HepG2 (cell line): ENCODE results near the gene PPM1E.

ENCODE experiments used
- CTCF ChIP-seq: sonication (generic); formaldehyde crosslinking; IDR thresholded peaks from 2 replicates; pipeline ENCODE4 v1.5.0; 2020; ENCODE audit warnings: mild to moderate bottlenecking, missing genetic modification reagents, moderate library complexity
- JUN ChIP-seq: sonication (generic); formaldehyde crosslinking; IDR thresholded peaks from 2 replicates; pipeline ENCODE4 v1.4.0; 2020; ENCODE audit warnings: mild to moderate bottlenecking, missing genetic modification reagents
- MTA1 ChIP-seq: sonication (generic); formaldehyde crosslinking; IDR thresholded peaks from 2 replicates; pipeline ENCODE4 v1.4.0; 2020; ENCODE audit warnings: missing genetic modification reagents, mild to moderate bottlenecking, borderline replicate concordance
- NR2F2 ChIP-seq: IDR thresholded peaks from 2 replicates; pipeline ENCODE4 v1.6.1; 2012; ENCODE audit warnings: low read depth, inconsistent platforms, borderline replicate concordance
- POLR2A ChIP-seq, 2 experiments: IDR thresholded peaks; 2 replicates each; pipeline ENCODE4 v1.6.1; 2011; ENCODE audit warnings: low read depth in 2 of 2, low read length in 2 of 2, mild to moderate bottlenecking in 1 of 2, moderate library complexity in 1 of 2; ENCODE audit not compliant: insufficient read depth in 1 of 2
- POLR2AphosphoS2 ChIP-seq: IDR thresholded peaks from 2 replicates; pipeline ENCODE4 v1.6.1; 2011; ENCODE audit warnings: low read depth, low read length, improper control_type of control experiment
- SIX1 ChIP-seq: sonication (generic); formaldehyde crosslinking; IDR thresholded peaks from 2 replicates; pipeline ENCODE4 v1.4.0; 2020; ENCODE audit warnings: missing genetic modification reagents, borderline replicate concordance
- TGIF2 ChIP-seq: IDR thresholded peaks from 2 replicates; pipeline ENCODE4 v1.6.1; 2016; ENCODE audit warnings: control low read depth, missing compliant biosample characterization
- ZBTB46 ChIP-seq: sonication (generic); formaldehyde crosslinking; IDR thresholded peaks from 2 replicates; pipeline ENCODE4 v1.4.0; 2020; ENCODE audit warnings: mild to moderate bottlenecking, missing genetic modification reagents, borderline replicate concordance
- ZNF143 ChIP-seq: sonication (generic); formaldehyde crosslinking; IDR thresholded peaks from 2 replicates; pipeline ENCODE4 v1.4.0; 2020; ENCODE audit warnings: missing genetic modification reagents
- ZNF644 ChIP-seq: IDR thresholded peaks from 2 replicates; pipeline ENCODE4 v1.6.1; 2016; ENCODE audit warnings: low read depth
- TF ChIP-seq, protein P1 (sequence below): sonication (generic); formaldehyde crosslinking; IDR thresholded peaks from 2 replicates; pipeline ENCODE4 v1.4.0; 2020; ENCODE audit warnings: mild to moderate bottlenecking, missing genetic modification reagents
- TF ChIP-seq, protein P2 (sequence below): sonication (generic); formaldehyde crosslinking; IDR thresholded peaks from 2 replicates; pipeline ENCODE4 v1.5.1; 2020; ENCODE audit warnings: missing genetic modification reagents, mild to moderate bottlenecking, borderline replicate concordance
- TF ChIP-seq, protein P3 (sequence below): sonication (generic); formaldehyde crosslinking; IDR thresholded peaks from 2 replicates; pipeline ENCODE4 v1.4.0; 2020; ENCODE audit warnings: missing genetic modification reagents; ENCODE audit errors: not compliant biosample characterization

- TF ChIP-seq JUN (CRISPR knock-in tag) = no peak
- no peak for TF ChIP-seq TGIF2
- no peak for TF ChIP-seq ZNF143 (CRISPR knock-in tag)
- TF ChIP-seq NR2F2 = no peak
- TF ChIP-seq CTCF (CRISPR knock-in tag) = peak; percentile 91
- TF ChIP-seq SIX1 (CRISPR knock-in tag) = no peak
- TF ChIP-seq, protein P1, sequence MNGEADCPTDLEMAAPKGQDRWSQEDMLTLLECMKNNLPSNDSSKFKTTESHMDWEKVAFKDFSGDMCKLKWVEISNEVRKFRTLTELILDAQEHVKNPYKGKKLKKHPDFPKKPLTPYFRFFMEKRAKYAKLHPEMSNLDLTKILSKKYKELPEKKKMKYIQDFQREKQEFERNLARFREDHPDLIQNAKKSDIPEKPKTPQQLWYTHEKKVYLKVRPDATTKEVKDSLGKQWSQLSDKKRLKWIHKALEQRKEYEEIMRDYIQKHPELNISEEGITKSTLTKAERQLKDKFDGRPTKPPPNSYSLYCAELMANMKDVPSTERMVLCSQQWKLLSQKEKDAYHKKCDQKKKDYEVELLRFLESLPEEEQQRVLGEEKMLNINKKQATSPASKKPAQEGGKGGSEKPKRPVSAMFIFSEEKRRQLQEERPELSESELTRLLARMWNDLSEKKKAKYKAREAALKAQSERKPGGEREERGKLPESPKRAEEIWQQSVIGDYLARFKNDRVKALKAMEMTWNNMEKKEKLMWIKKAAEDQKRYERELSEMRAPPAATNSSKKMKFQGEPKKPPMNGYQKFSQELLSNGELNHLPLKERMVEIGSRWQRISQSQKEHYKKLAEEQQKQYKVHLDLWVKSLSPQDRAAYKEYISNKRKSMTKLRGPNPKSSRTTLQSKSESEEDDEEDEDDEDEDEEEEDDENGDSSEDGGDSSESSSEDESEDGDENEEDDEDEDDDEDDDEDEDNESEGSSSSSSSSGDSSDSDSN (CRISPR knock-in tag) = no peak
- TF ChIP-seq POLR2AphosphoS2 = no peak
- TF ChIP-seq, protein P2, sequence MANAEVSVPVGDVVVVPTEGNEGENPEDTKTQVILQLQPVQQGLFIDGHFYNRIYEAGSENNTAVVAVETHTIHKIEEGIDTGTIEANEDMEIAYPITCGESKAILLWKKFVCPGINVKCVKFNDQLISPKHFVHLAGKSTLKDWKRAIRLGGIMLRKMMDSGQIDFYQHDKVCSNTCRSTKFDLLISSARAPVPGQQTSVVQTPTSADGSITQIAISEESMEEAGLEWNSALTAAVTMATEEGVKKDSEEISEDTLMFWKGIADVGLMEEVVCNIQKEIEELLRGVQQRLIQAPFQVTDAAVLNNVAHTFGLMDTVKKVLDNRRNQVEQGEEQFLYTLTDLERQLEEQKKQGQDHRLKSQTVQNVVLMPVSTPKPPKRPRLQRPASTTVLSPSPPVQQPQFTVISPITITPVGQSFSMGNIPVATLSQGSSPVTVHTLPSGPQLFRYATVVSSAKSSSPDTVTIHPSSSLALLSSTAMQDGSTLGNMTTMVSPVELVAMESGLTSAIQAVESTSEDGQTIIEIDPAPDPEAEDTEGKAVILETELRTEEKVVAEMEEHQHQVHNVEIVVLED (CRISPR knock-in tag) = no peak
- TF ChIP-seq, protein P3, sequence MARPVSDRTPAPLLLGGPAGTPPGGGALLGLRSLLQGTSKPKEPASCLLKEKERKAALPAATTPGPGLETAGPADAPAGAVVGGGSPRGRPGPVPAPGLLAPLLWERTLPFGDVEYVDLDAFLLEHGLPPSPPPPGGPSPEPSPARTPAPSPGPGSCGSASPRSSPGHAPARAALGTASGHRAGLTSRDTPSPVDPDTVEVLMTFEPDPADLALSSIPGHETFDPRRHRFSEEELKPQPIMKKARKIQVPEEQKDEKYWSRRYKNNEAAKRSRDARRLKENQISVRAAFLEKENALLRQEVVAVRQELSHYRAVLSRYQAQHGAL (CRISPR knock-in tag) = no peak
- TF ChIP-seq POLR2A (IDR thresholded peaks at IDR 0.05; ENCODE audit: insufficient read depth in 1 of 2, low read depth in 2 of 2, low read length in 2 of 2) = no peak
- TF ChIP-seq MTA1 (CRISPR knock-in tag) = no peak
- no peak for TF ChIP-seq ZBTB46 (CRISPR knock-in tag)
- TF ChIP-seq ZNF644 (CRISPR knock-in tag) = no peak
Observed at GRCh38 chr17:59004338-59005111, 248.9 kb downstream of the PPM1E start.
